Prostate gland (tissue), 2 donors: ENCODE data around the gene CCDC136. TPM values are rescaled to one million over a fixed set of nuclear protein-coding genes. Genes with fewer than 3 reads are reported as not detected.

Experiments used
- DNase-seq: peaks from one replicate; pipeline ENCODE4 v3.0.0-alpha.2; 2019; ENCODE audit warnings: low spot score
- H3K27ac ChIP-seq, 2 donors: fragments of 200-600 bp; sonication (generic); 2 replicates each; pipeline ENCODE4 v1.5.1; 2017 to 2019
- H3K27me3 ChIP-seq: fragments of 200-600 bp; sonication (generic); replicated peaks from 2 replicates; pipeline ENCODE4 v1.5.1; 2019; ENCODE audit not compliant: insufficient read depth
- H3K36me3 ChIP-seq, 2 donors: fragments of 200-600 bp; sonication (generic); 1 replicate in 1 of 2; 2 replicates in 1 of 2; pipeline versions ENCODE4 v1.5.1 to v1.8.1; 2017 to 2019
- H3K4me1 ChIP-seq: fragments of 200-600 bp; sonication (generic); replicated peaks from 2 replicates; pipeline ENCODE4 v1.5.1; 2019
- H3K4me3 ChIP-seq, 2 donors: fragments of 200-600 bp; sonication (generic); 2 replicates each; pipeline ENCODE4 v1.5.1; 2017 to 2019
- H3K9me3 ChIP-seq: fragments of 200-600 bp; sonication (generic); 2 replicates; pipeline ENCODE4 v1.5.1; 2017
- CTCF ChIP-seq, 4 experiments: fragments of 200-600 bp in 2 of 4; fragments of 450-650 bp in 2 of 4; sonication (generic) in 2 of 4; IDR thresholded peaks; 1 replicate in 3 of 4; 2 replicates in 1 of 4; pipeline ENCODE4 v1.5.1; 2016 to 2019; ENCODE audit warnings: antibody characterized with exemption in 4 of 4, mild to moderate bottlenecking in 2 of 4, moderate library complexity in 2 of 4
- POLR2A ChIP-seq: fragments of 450-650 bp; IDR thresholded peaks from one replicate; pipeline ENCODE4 v1.6.1; 2016; ENCODE audit warnings: antibody characterized with exemption, mild to moderate bottlenecking
- POLR2AphosphoS5 ChIP-seq: sonication (generic); formaldehyde crosslinking; IDR thresholded peaks from one replicate; pipeline ENCODE4 v1.6.1; 2017; ENCODE audit warnings: antibody characterized with exemption
- WGBS: methylation state at CpG from one replicate; pipeline ENCODE4 v1.1.5; 2018; 5-methylcytosine and 5-hydroxymethylcytosine counted together
- intact Hi-C: fragments of 100-400 bp; cut with DNase I; formaldehyde crosslinking; loops from one replicate; pipeline ENCODE4 v1.14.2; 2022
- total RNA-seq, 2 donors: library from RNA; depleted of rRNA; stranded (reverse); fragments of >200 nt; gene quantifications; one replicate each; pipeline ENCODE4 v1.1.0, GENCODE V29; 2016

The CCDC136 gene
- total RNA-seq, 2 donors from 2014 or later: 11.7 to 61.2 TPM

GRCh38 chr7:128843938-128844621 is 52.3 kb downstream of the CCDC136 start:
- intact Hi-C loops: no loop called here
- no peak for TF ChIP-seq CTCF (IDR thresholded peaks at IDR 0.05)
- TF ChIP-seq POLR2AphosphoS5: no peak
- TF ChIP-seq POLR2A: no peak
- H3K27me3 ChIP-seq: no peaks in the 10 kb centered on the region
- no peaks in the 10 kb centered on the region for H3K4me1 ChIP-seq
- H3K36me3 ChIP-seq: no peaks in the 10 kb centered on the region
- no peak for DNase-seq
- H3K4me3 ChIP-seq: no peak overlapping the region
- no peaks in the 10 kb centered on the region for H3K9me3 ChIP-seq
- H3K27ac ChIP-seq: no peak overlapping the region
- 91% methylated on average over 17 of the region's 17 CpGs for WGBS

GRCh38 chr7:128844777-128845311 is 53.1 kb downstream of the CCDC136 start:
- DNase-seq: no peak
- Histone ChIP-seq H3K27me3 (no peaks in the 10 kb centered on the region), H3K9me3 (no peaks in the 10 kb centered on the region), H3K4me1 (no peaks in the 10 kb centered on the region), H3K27ac (no peak overlapping the region), H3K36me3 (no peaks in the 10 kb centered on the region), H3K4me3 (no peak overlapping the region)
- 91% methylated on average over 25 of the region's 25 CpGs for WGBS
- intact Hi-C loops: no loop called here
- TF ChIP-seq CTCF (IDR thresholded peaks at IDR 0.05): no peak
- TF ChIP-seq POLR2AphosphoS5: no peak
- TF ChIP-seq POLR2A: no peak

- TF ChIP-seq POLR2A: no peak
- no peak for TF ChIP-seq POLR2AphosphoS5
- TF ChIP-seq CTCF (IDR thresholded peaks at IDR 0.05): no peak
- Histone ChIP-seq H3K4me1 (no peaks in the 10 kb centered on the region), H3K4me3 (no peak overlapping the region), H3K9me3 (no peaks in the 10 kb centered on the region), H3K36me3 (no peaks in the 10 kb centered on the region), H3K27ac (no peak overlapping the region), H3K27me3 (no peaks in the 10 kb centered on the region)
- intact Hi-C loops: no loop called here
- DNase-seq: no peak
- 81% methylated on average over 5 of the region's 5 CpGs for WGBS
Measured at GRCh38 chr7:128845475-128845874, 53.7 kb downstream of the CCDC136 start.

- Histone ChIP-seq H3K27me3 (no peaks in the 10 kb centered on the region), H3K4me3 (no peak overlapping the region), H3K27ac (no peak overlapping the region), H3K36me3 (no peaks in the 10 kb centered on the region), H3K9me3 (no peaks in the 10 kb centered on the region), H3K4me1 (no peaks in the 10 kb centered on the region)
- no peak for TF ChIP-seq POLR2A
- TF ChIP-seq POLR2AphosphoS5: no peak
- no peak for TF ChIP-seq CTCF (IDR thresholded peaks at IDR 0.05)
- no peak for DNase-seq
- intact Hi-C loops: no loop called here
- 70% methylated on average over 15 of the region's 19 CpGs for WGBS
Measured at GRCh38 chr7:128845987-128846386, 54.2 kb downstream of the CCDC136 start.
